ENCODE data around the gene RAD9A.
A peak's percentile ranks its signal among the peaks of the same experiment; 100 is the strongest.
"Not testable (repeated sequence)": the region's sequence is repeated elsewhere in the genome, so short reads cannot be mapped to it uniquely, and the experiment has no call there.

Gene RAD9A

GRCh38 chr11:67397536-67397935 lies 5.8 kb downstream of the RAD9A start:
- no peak for DNase-seq

- no peak for DNase-seq
Observed at GRCh38 chr11:67397986-67398660, 6.3 kb downstream of the RAD9A start.

GRCh38 chr11:67398661-67399563 lies 7.1 kb downstream of the RAD9A start:
- no peak for DNase-seq

- DNase-seq: no peak
Observed at GRCh38 chr11:67400251-67400941, 8.6 kb downstream of the RAD9A start.

GRCh38 chr11:67400942-67401494 lies 9.2 kb downstream of the RAD9A start:
- DNase-seq: no peak

- peak; percentile 100 for DNase-seq
Observed at GRCh38 chr11:67401495-67402191, 9.9 kb downstream of the RAD9A start, which contains the start of gene PPP1CA. PPP1CA (minus strand) TSS chr11:67401858; CDS start chr11:67401782, 76 bp downstream.

- DNase-seq: not testable (repeated sequence)
Observed at GRCh38 chr11:67402192-67402839, 10.5 kb downstream of the RAD9A start.

GRCh38 chr11:67403085-67403484 lies 11.3 kb downstream of the RAD9A start:
- not testable (repeated sequence) for DNase-seq

- DNase-seq: no peak
Observed at GRCh38 chr11:67404515-67405195, 12.9 kb downstream of the RAD9A start.

GRCh38 chr11:67405196-67405567 lies 13.4 kb downstream of the RAD9A start:
- DNase-seq: no peak

- DNase-seq: no peak
Observed at GRCh38 chr11:67405688-67406339, 14.0 kb downstream of the RAD9A start.

- DNase-seq: no peak
Observed at GRCh38 chr11:67406420-67406968, 14.7 kb downstream of the RAD9A start.

GRCh38 chr11:67406969-67407687 lies 15.3 kb downstream of the RAD9A start:
- peak; percentile 89 for DNase-seq

GRCh38 chr11:67407688-67408163 lies 15.9 kb downstream of the RAD9A start:
- no peak for DNase-seq

GRCh38 chr11:67408437-67409200 lies 16.8 kb downstream of the RAD9A start:
- DNase-seq: no peak

- DNase-seq: no peak
Observed at GRCh38 chr11:67409261-67409666, 17.5 kb downstream of the RAD9A start.

GRCh38 chr11:67409781-67410368 lies 18.1 kb downstream of the RAD9A start:
- DNase-seq: no peak

- no peak for DNase-seq
Observed at GRCh38 chr11:67410369-67410831, 18.6 kb downstream of the RAD9A start.

All from 8988T (cell line).